Spleen (tissue), 11 donors: ENCODE results near the gene TPX2. TPM values are rescaled to one million over a fixed set of nuclear protein-coding genes. Genes with fewer than 3 reads are reported as not detected.
A peak's percentile ranks its signal among the peaks of the same experiment; 100 is the strongest.

Experiments used
- DNase-seq: peaks from one replicate; pipeline ENCODE4 v3.0.0-alpha.2; 2020
- H3K27ac ChIP-seq, 8 donors: fragments of 200-600 bp; sonication (generic) in 7 of 8; 1 replicate in 4 of 8; 2 replicates in 4 of 8; pipeline versions ENCODE4 v1.5.0 to v1.8.0; 2016 to 2021; ENCODE audit warnings: inconsistent platforms in 4 of 8, mild to moderate bottlenecking in 4 of 8, moderate library complexity in 1 of 8
- H3K27me3 ChIP-seq, 7 donors: fragments of 200-600 bp; sonication (generic) in 6 of 7; replicated peaks in 1 of 7; 1 replicate in 4 of 7; 2 replicates in 3 of 7; pipeline versions ENCODE4 v1.5.0 to v1.8.0; 2016 to 2021; ENCODE audit warnings: inconsistent platforms in 3 of 7, mild to moderate bottlenecking in 1 of 7
- H3K36me3 ChIP-seq, 6 donors: fragments of 200-600 bp; sonication (generic) in 5 of 6; 1 replicate in 4 of 6; 2 replicates in 2 of 6; pipeline versions ENCODE4 v1.5.0 to v1.8.0; 2016 to 2021; ENCODE audit warnings: inconsistent platforms in 2 of 6
- H3K4me1 ChIP-seq, 6 donors: fragments of 200-600 bp; sonication (generic) in 5 of 6; 1 replicate in 3 of 6; 2 replicates in 3 of 6; pipeline versions ENCODE4 v1.5.0 to v1.8.0; 2016 to 2021; ENCODE audit warnings: inconsistent platforms in 3 of 6
- H3K4me3 ChIP-seq, 8 donors: fragments of 200-600 bp; sonication (generic) in 7 of 8; 1 replicate in 4 of 8; 2 replicates in 4 of 8; pipeline versions ENCODE4 v1.5.0 to v1.8.0; 2016 to 2021; ENCODE audit warnings: inconsistent platforms in 4 of 8, mild to moderate bottlenecking in 4 of 8, moderate library complexity in 2 of 8
- H3K9me3 ChIP-seq, 8 donors: fragments of 200-600 bp; sonication (generic) in 7 of 8; 1 replicate in 4 of 8; 2 replicates in 4 of 8; pipeline versions ENCODE4 v1.5.0 to v1.8.0; 2016 to 2021; ENCODE audit warnings: inconsistent platforms in 4 of 8
- POLR2A ChIP-seq, 3 donors: fragments of 450-650 bp; IDR thresholded peaks; one replicate each; pipeline ENCODE4 v1.5.1; 2017; ENCODE audit warnings: antibody characterized with exemption in 3 of 3, mild to moderate bottlenecking in 1 of 3
- POLR2AphosphoS5 ChIP-seq, 3 donors: sonication (generic); formaldehyde crosslinking; IDR thresholded peaks; one replicate each; pipeline ENCODE4 v1.5.1; 2017; ENCODE audit warnings: antibody characterized with exemption in 3 of 3
- WGBS, 5 donors: extraction: QIAGEN DNeasy Blood & Tissue Kit in 3 of 5; methylation state at CpG; one replicate each; pipeline versions ENCODE4 v1.1.5 to v1.1.7; 2013 to 2018; 5-methylcytosine and 5-hydroxymethylcytosine counted together
- intact Hi-C: fragments of 100-400 bp; cut with DNase I; formaldehyde crosslinking; loops from one replicate; pipeline ENCODE4 v1.15.0; 2023; ENCODE audit warnings: low total_unique reads
- polyA plus RNA-seq, 3 donors: library from polyadenylated mRNA; stranded (reverse); fragments of 200-250 nt; gene quantifications; one replicate each; pipeline ENCODE4 v1.2.1, GENCODE V29; 2013
- total RNA-seq, 7 donors: library from RNA; depleted of rRNA in 3 of 7; stranded (reverse); fragments of >200 nt in 3 of 7; fragmentation: NEBNext Ultra II Directional in 4 of 7; extraction: Animal tissue kit (Norgen Biotek cat#: 25700) in 4 of 7; gene quantifications; one replicate each; pipeline versions ENCODE4 v1.1.0 to v1.2.1, GENCODE V29; 2016 to 2021
- TF ChIP-seq, protein P1 (sequence below), 11 experiments: fragments of 200-600 bp in 7 of 11; fragments of 450-650 bp in 4 of 11; sonication (generic) in 4 of 11; IDR thresholded peaks in 8 of 11; conservative IDR thresholded peaks in 3 of 11; 1 replicate in 7 of 11; 2 replicates in 4 of 11; pipeline versions ENCODE4 v1.4.0 to v1.8.0; 2016 to 2021; ENCODE audit warnings: antibody characterized with exemption in 11 of 11, inconsistent platforms in 4 of 11, mild to moderate bottlenecking in 1 of 11
- donor health status: healthy with polysubstance abuse.
- donor health status: DM: no; HTN: no; CAD: no; lungs with moderate emphysema.
- donor health status: DM: no; HTN: no; CAD: no.
- donor health status: Bipolar disorder and iron deficiency.
- donor health status: healthy.
- donor health status: DM: no; HTN: no; CAD: no.
- donor health status: DM: yes; HTN: yes; CAD: no.

TPX2 gene
- total and polyA plus RNA-seq, 10 donors: 1.4 to 16.2 (median 7.2) TPM

DNA sequence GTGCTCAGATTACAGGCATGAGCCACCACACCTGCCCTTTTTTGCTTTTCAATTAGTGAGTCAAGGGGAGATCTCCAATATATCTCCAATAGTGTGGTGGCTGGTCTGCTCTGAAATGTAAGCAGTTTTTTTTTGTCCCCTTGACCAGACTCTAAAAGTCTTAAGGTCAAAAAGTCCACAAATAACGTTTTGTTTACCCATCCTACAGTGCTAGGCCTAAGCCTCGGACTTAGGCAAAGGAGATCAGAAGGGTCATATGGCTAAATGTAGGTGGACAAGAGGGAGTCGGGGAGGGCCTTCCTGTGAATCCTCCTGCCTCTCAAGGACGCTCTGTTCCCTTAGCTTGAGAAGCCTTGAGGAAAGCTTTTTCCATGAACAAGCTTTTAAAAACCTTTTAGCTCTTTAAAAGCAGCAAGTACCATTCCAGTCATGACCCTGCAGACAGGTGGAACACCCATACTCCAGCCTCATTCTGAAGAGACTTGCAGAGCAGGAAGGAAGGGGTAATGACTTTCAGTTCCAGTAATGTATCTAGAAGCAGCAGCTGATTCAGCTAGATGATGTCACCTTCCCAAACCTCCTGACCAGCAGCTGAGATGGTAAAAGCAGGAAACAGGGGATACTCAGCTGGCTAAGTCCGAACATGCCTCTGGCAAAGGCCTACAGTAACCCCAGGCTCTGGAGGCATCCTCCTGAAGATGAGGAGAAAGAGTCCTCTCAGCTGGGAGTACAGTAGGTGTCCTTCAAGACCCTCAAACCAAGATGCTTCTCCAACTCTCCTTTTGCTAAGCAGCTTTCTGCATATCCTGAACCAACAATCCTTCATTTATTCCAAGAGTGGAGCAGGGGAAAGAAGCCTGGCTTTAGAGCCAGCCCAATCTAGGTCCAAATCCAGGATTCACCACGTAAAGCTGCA lies 40.0 kb upstream of the TPX2 start:
- H3K4me3 ChIP-seq: no peak overlapping the region
- 46 to 62% (median 58%) methylated on average over 6 of the region's 6 CpGs for WGBS, 5 donors

DNA sequence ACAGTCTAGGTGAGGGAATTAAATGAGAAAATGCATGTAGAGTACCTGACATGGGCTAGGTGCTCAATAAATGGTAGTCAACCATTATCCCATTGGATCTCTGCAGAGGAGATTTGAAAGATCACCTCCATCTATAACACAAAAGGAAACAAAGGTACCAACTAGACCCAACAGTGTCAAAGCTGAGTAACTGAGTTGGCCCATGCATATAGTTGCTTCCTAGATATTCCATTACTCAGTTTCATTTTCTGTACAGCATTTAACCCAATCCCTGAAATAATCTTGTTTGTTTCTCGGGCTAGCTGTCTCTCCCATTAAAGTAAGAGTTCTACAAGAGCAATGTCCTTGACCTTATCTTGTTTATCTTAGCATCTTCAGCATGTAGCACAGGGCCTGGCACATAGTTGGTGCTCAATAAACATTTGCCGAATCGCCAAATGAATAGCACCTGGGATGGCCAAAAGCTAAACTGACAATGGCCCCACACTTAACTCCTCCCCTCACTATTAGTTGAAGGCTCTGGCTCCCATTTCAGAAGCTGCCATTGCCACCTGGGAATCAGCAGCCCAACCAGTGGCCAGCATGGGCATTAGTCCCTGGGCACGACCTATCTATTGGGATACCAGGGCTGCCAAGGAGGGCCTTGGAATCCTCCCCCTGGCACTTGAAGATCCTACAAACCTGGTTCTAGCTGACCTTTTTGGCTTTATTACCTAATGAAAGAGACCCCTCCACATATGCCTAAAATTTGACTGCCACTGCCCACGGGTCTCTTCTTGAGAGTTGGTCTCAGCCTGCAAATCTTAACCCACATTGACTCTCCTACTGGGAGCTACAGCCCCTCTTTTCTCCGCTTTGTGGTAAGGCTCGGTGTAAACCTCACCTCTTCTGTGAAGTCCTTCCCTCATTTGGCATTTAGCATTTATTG lies 39.0 kb upstream of the TPX2 start:
- Histone ChIP-seq H3K9me3 (no peaks in the 10 kb centered on the region), H3K4me1 (peaks cover 33 to 87% (median 63%) of the 10 kb centered on the region in 6 donors), H3K27ac (peak overlapping the region; percentile 63 to 86 (median 78)), H3K36me3 (peaks cover 0 to 68% (median 9%) of the 10 kb centered on the region in 6 donors), H3K4me3 (no peak overlapping the region), H3K27me3 (no peaks in the 10 kb centered on the region)
- intact Hi-C loops: no loop called here
- no peak for DNase-seq
- TF ChIP-seq POLR2AphosphoS5 (IDR thresholded peaks at IDR 0.05): no peak
- TF ChIP-seq, protein P1, sequence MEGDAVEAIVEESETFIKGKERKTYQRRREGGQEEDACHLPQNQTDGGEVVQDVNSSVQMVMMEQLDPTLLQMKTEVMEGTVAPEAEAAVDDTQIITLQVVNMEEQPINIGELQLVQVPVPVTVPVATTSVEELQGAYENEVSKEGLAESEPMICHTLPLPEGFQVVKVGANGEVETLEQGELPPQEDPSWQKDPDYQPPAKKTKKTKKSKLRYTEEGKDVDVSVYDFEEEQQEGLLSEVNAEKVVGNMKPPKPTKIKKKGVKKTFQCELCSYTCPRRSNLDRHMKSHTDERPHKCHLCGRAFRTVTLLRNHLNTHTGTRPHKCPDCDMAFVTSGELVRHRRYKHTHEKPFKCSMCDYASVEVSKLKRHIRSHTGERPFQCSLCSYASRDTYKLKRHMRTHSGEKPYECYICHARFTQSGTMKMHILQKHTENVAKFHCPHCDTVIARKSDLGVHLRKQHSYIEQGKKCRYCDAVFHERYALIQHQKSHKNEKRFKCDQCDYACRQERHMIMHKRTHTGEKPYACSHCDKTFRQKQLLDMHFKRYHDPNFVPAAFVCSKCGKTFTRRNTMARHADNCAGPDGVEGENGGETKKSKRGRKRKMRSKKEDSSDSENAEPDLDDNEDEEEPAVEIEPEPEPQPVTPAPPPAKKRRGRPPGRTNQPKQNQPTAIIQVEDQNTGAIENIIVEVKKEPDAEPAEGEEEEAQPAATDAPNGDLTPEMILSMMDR (IDR thresholded peaks at IDR 0.05 in 8 of 11, conservative IDR thresholded peaks at IDR 0.05 in 3 of 11): no peak
- 86 to 93% (median 91%) methylated on average over 7 of the region's 7 CpGs for WGBS, 5 donors

More for the DNA sequence above, 40.0 kb upstream of the TPX2 start:
- H3K27ac ChIP-seq: peak overlapping the region; percentile 63 to 86 (median 78)
- H3K4me1 ChIP-seq: peaks cover 27 to 87% (median 68%) of the 10 kb centered on the region in 6 donors
- H3K9me3 ChIP-seq: no peaks in the 10 kb centered on the region
- peak in 1 of 3 donors; percentile 84 for TF ChIP-seq POLR2AphosphoS5 (IDR thresholded peaks at IDR 0.05)
- TF ChIP-seq, protein P1 (IDR thresholded peaks at IDR 0.05 in 8 of 11, conservative IDR thresholded peaks at IDR 0.05 in 3 of 11): no peak
- no peak for TF ChIP-seq POLR2A (IDR thresholded peaks at IDR 0.05)
- no peak for DNase-seq
- H3K27me3 ChIP-seq: no peaks in the 10 kb centered on the region
- H3K36me3 ChIP-seq: peaks cover 0 to 61% (median 9%) of the 10 kb centered on the region in 6 donors
- intact Hi-C loops: no loop called here

DNA sequence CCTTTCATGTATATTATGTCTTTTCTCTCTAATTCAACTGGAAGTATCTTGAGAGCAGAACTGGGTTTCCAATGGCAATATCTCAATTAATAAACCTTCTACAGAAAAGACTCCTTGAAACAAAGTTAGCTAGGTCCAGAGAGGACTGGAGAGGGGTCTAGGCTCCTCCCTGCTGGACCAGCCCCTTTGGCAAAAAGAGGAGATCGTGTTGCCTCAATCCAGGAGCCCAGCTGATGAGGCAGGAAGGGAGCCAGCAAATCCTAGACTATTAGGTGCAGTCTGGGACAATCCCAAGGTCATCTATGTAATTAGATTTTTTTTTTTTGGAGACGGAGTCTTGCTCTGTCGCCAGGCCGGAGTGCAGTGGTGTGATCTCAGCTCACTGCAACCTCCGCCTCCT lies 38.3 kb upstream of the TPX2 start:
- H3K27me3 ChIP-seq: no peaks in the 10 kb centered on the region
- H3K27ac ChIP-seq: peak overlapping the region in 7 of 8 donors; percentile 35 to 86 (median 78)
- H3K9me3 ChIP-seq: no peaks in the 10 kb centered on the region
- intact Hi-C loops: no loop called here
- no peak overlapping the region for H3K4me3 ChIP-seq
- H3K4me1 ChIP-seq: peaks cover 31 to 87% (median 62%) of the 10 kb centered on the region in 6 donors
- H3K36me3 ChIP-seq: peaks cover 0 to 73% (median 9%) of the 10 kb centered on the region in 6 donors
- TF ChIP-seq POLR2A (IDR thresholded peaks at IDR 0.05) (no peak), POLR2AphosphoS5 (IDR thresholded peaks at IDR 0.05) (no peak)
- TF ChIP-seq, protein P1 (IDR thresholded peaks at IDR 0.05 in 8 of 11, conservative IDR thresholded peaks at IDR 0.05 in 3 of 11): no peak
- WGBS, 5 donors: 62 to 93% (median 85%) methylated on average over 4 to 5 of the region's 5 CpGs
- no peak for DNase-seq
